Liver (tissue), 3 donors: ENCODE results near the gene DMRT1.

Experiments used
- FOXA1 ChIP-seq: IDR thresholded peaks from 2 replicates; pipeline ENCODE4 v1.6.1; 2016; ENCODE audit warnings: antibody characterized with exemption
- GABPA ChIP-seq, 2 donors: IDR thresholded peaks in 1 of 2; conservative IDR thresholded peaks in 1 of 2; 2 replicates each; pipeline ENCODE4 v1.6.1; 2016; ENCODE audit warnings: antibody characterized with exemption in 2 of 2, mild to moderate bottlenecking in 1 of 2, moderate library complexity in 1 of 2
- RAD21 ChIP-seq, 2 donors: IDR thresholded peaks; 2 replicates each; pipeline ENCODE4 v1.6.1; 2016; ENCODE audit warnings: antibody characterized with exemption in 2 of 2, mild to moderate bottlenecking in 2 of 2
- SP1 ChIP-seq: IDR thresholded peaks from 2 replicates; pipeline ENCODE4 v1.6.1; 2018; ENCODE audit warnings: antibody characterized with exemption, mild to moderate bottlenecking
- TAF1 ChIP-seq: conservative IDR thresholded peaks from 2 replicates; pipeline ENCODE4 v1.6.1; 2016; ENCODE audit warnings: antibody characterized with exemption, mild to moderate bottlenecking
- YY1 ChIP-seq: IDR thresholded peaks from 2 replicates; pipeline ENCODE4 v1.6.1; 2016; ENCODE audit warnings: antibody characterized with exemption, mild to moderate bottlenecking
- TF ChIP-seq, protein P1 (sequence below): fragments of 150-350 bp; IDR thresholded peaks from 2 replicates; pipeline ENCODE4 v1.5.1; 2017; ENCODE audit warnings: improper control_type of control experiment, low read depth, low read length; ENCODE audit not compliant: missing input control
- TF ChIP-seq, protein P2 (sequence below): IDR thresholded peaks from 2 replicates; pipeline ENCODE4 v1.6.1; 2016; ENCODE audit warnings: antibody characterized with exemption
- donor health status: healthy.
- donor health status: healthy.

DNA sequence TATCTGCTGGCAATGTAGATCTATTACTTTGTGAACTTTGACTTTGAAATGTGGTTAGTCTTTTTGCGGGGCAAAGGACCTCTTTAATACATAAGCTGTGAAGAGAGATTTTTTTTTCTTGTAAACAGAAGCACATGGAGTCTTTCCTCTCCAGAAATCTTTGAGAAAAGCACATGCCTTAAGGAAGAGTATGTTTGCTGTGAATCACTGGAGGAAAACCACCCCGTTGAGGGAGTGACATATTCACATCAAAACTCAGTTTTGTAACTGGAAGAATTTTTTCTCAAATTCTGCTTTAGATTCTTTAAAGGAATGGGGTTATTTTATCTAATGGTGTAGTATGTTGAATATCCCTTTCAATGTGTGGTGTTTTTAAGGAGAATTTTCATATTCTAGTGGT lies 138.5 kb downstream of the DMRT1 start:
- TF ChIP-seq, protein P1, sequence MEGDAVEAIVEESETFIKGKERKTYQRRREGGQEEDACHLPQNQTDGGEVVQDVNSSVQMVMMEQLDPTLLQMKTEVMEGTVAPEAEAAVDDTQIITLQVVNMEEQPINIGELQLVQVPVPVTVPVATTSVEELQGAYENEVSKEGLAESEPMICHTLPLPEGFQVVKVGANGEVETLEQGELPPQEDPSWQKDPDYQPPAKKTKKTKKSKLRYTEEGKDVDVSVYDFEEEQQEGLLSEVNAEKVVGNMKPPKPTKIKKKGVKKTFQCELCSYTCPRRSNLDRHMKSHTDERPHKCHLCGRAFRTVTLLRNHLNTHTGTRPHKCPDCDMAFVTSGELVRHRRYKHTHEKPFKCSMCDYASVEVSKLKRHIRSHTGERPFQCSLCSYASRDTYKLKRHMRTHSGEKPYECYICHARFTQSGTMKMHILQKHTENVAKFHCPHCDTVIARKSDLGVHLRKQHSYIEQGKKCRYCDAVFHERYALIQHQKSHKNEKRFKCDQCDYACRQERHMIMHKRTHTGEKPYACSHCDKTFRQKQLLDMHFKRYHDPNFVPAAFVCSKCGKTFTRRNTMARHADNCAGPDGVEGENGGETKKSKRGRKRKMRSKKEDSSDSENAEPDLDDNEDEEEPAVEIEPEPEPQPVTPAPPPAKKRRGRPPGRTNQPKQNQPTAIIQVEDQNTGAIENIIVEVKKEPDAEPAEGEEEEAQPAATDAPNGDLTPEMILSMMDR = no peak
- TF ChIP-seq FOXA1 (no peak), YY1 (no peak), GABPA (IDR thresholded peaks at IDR 0.05 in 1 of 2, conservative IDR thresholded peaks at IDR 0.05 in 1 of 2) (no peak), TAF1 (no peak), SP1 (no peak), RAD21 (IDR thresholded peaks at IDR 0.05) (no peak)
- TF ChIP-seq, protein P2, sequence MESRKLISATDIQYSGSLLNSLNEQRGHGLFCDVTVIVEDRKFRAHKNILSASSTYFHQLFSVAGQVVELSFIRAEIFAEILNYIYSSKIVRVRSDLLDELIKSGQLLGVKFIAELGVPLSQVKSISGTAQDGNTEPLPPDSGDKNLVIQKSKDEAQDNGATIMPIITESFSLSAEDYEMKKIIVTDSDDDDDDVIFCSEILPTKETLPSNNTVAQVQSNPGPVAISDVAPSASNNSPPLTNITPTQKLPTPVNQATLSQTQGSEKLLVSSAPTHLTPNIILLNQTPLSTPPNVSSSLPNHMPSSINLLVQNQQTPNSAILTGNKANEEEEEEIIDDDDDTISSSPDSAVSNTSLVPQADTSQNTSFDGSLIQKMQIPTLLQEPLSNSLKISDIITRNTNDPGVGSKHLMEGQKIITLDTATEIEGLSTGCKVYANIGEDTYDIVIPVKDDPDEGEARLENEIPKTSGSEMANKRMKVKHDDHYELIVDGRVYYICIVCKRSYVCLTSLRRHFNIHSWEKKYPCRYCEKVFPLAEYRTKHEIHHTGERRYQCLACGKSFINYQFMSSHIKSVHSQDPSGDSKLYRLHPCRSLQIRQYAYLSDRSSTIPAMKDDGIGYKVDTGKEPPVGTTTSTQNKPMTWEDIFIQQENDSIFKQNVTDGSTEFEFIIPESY = no peak
